ENCODE measurements around the gene MOBP.

The MOBP gene

GRCh38 chr3:39542588-39542988 is 75.1 kb downstream of the MOBP start:
- DNase-seq (ENCODE audit: low spot score), result no peak

GRCh38 chr3:39548282-39548681 is 80.8 kb downstream of the MOBP start:
- no peak for DNase-seq (ENCODE audit: low spot score)

DNA sequence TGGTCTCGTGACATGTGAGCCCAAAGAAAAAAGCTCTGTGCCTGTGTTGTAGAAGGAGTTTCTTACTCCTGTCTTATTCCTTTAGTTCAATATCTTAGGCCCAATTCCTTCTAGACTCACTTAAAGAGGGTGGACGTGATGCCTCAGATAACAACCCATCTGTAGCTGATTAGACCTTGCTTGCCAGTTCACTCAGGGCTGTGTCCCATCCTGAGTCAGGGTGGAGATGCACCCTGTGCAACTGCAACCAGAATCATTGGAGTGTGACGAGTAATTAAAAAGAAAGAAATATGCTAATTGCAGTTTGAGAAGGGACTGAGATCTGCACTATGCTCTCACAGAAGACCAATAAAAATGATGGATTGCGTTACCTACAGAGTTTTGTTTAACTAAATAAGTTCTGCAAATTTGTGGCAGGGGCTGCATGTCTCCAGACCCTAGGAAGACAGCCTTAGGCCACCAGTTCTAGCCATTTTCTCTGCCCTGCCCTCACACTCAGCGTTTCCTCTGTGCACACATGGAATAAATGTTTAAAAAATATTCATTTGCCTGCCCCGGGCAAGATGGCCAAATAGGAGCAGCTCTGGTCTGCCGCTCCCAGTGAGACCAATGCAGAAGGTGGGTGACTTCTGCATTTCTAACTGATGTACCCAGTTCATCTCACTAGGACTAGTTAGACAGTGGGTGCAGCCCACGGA is 83.0 kb downstream of the MOBP start:
- no peak for DNase-seq (ENCODE audit: low spot score)
